ENCODE data around the gene SHB.

- TF ChIP-seq CTCF (IDR thresholded peaks at IDR 0.05) = no peak
- TF ChIP-seq POLR2A (IDR thresholded peaks at IDR 0.05) = no peak
Measured at GRCh38 chr9:37955781-37956422, 113.1 kb downstream of the SHB start.

All from prostate gland (tissue), 2 donors.